GM21526 (cell line): ENCODE results near the gene RAP2A.
A peak's percentile ranks its signal among the peaks of the same experiment; 100 is the strongest.

Source experiments
- ATAC-seq: cut with Tn5 transposase; IDR thresholded peaks from one replicate; pipeline ENCODE4 v1.9.1; 2021; ENCODE audit warnings: moderate library complexity; ENCODE audit not compliant: unreplicated experiment, low FRiP score

The RAP2A gene

GRCh38 chr13:97446448-97446847, 12.5 kb downstream of the RAP2A start:
- no peak for ATAC-seq

GRCh38 chr13:97448503-97449251, 14.7 kb downstream of the RAP2A start:
- no peak for ATAC-seq

- no peak for ATAC-seq
Observed at GRCh38 chr13:97454699-97455098, 20.7 kb downstream of the RAP2A start.

- ATAC-seq, result no peak
Observed at GRCh38 chr13:97456047-97456446, 22.1 kb downstream of the RAP2A start.

- ATAC-seq, result peak; percentile 31
Observed at GRCh38 chr13:97459215-97459777, 25.3 kb downstream of the RAP2A start.

- ATAC-seq, result peak; percentile 95
Observed at GRCh38 chr13:97460004-97460775, 26.2 kb downstream of the RAP2A start.

GRCh38 chr13:97460853-97461252, 26.9 kb downstream of the RAP2A start:
- ATAC-seq, result no peak

GRCh38 chr13:97464561-97464960, 30.6 kb downstream of the RAP2A start:
- ATAC-seq, result no peak

- ATAC-seq, result no peak
Observed at GRCh38 chr13:97466722-97467121, 32.8 kb downstream of the RAP2A start.

GRCh38 chr13:97468331-97468730, 34.4 kb downstream of the RAP2A start:
- no peak for ATAC-seq

GRCh38 chr13:97471711-97472110, 37.7 kb downstream of the RAP2A start:
- ATAC-seq, result no peak

GRCh38 chr13:97474349-97474980, 40.5 kb downstream of the RAP2A start:
- no peak for ATAC-seq

GRCh38 chr13:97475011-97475410, 41.0 kb downstream of the RAP2A start:
- ATAC-seq, result no peak

- no peak for ATAC-seq
Observed at GRCh38 chr13:97477844-97478243, 43.9 kb downstream of the RAP2A start.

GRCh38 chr13:97478247-97478646, 44.3 kb downstream of the RAP2A start:
- no peak for ATAC-seq

GRCh38 chr13:97483465-97483864, 49.5 kb downstream of the RAP2A start:
- no peak for ATAC-seq

GRCh38 chr13:97484301-97484700, 50.3 kb downstream of the RAP2A start:
- ATAC-seq, result no peak

- ATAC-seq, result no peak
Observed at GRCh38 chr13:97485320-97485719, 51.4 kb downstream of the RAP2A start.

GRCh38 chr13:97490702-97491307, 56.8 kb downstream of the RAP2A start:
- no peak for ATAC-seq

GRCh38 chr13:97491452-97491851, 57.5 kb downstream of the RAP2A start:
- no peak for ATAC-seq

GRCh38 chr13:97492257-97492656, 58.3 kb downstream of the RAP2A start:
- no peak for ATAC-seq
